ENCODE data around the gene TMPRSS7. TPM values are rescaled to one million over a fixed set of nuclear protein-coding genes. Genes with fewer than 3 reads are reported as not detected.

The TMPRSS7 gene
- total and polyA plus RNA-seq, 2 of the 8 experiments (the other 6 are each of a cell fraction or from before 2014, with no cell fraction given): not detected

DNA sequence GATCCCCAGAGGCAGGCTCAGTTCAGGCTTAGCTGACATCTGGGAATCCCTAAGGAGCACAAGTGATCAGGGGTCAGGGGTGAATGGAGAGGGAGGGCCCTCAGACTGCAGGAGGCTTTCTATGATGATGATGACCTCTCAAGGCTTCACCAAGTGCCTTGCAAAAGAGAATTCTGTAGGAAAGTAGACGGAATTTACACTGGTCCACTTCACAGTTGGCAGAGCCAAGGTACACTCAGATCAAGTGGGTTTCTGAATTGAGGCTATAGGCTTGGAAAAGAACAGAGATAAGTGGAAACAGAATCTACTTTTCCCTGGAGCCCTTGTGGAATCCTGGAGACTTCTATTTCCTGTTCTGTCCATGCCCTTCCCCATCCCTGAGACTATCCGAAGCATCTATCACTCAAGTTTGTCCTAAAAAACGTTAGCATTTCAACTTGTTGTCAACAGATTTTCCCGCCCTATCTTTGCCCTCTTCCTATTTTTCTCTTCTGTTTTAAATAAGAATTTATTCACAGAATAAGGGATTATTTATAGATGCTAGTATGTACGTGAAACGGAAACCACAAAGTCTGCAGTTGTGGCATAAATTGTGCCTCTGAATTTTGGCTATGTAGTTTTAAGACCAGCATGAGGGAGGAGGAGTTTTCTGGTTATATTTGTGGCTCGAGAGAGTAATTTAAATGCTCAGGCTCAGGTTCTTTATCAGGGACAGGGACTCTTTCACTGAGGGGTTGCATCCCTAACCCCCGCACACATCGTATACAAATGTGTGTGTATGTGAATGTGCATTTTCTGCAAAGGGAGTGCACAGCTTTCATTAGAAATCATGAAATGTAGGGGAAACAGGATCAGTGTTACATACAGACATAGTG, 85.7 kb downstream of the TMPRSS7 start:
- DNase-seq (ENCODE audit: low read depth in 1 of 2, low spot score in 2 of 2) (no peak), FAIRE-seq (no peak)
- TF ChIP-seq KDM1A (IDR thresholded peaks at IDR 0.05; ENCODE audit: borderline replicate concordance, low read length) (no peak), CTBP2 (IDR thresholded peaks at IDR 0.05; ENCODE audit: borderline replicate concordance, insufficient read depth, insufficient read length, low read length) (no peak), JUND (IDR thresholded peaks at IDR 0.05; ENCODE audit: low read length) (no peak), TBP (IDR thresholded peaks at IDR 0.05; ENCODE audit: low read depth, low read length) (no peak), CBX8 (IDR thresholded peaks at IDR 0.05; ENCODE audit: borderline replicate concordance, low read depth, low read length) (no peak), CREB1 (IDR thresholded peaks at IDR 0.05) (no peak), ATF3 (IDR thresholded peaks at IDR 0.05; ENCODE audit: insufficient read depth, low read depth, low read length) (no peak), FOSL1 (IDR thresholded peaks at IDR 0.05; ENCODE audit: insufficient read depth, low read depth, low read length) (no peak), HDAC2 (IDR thresholded peaks at IDR 0.05; ENCODE audit: borderline replicate concordance in 1 of 2, low read depth in 2 of 2, low read length in 2 of 2) (no peak)
- no peak overlapping the region for H3K4me2 ChIP-seq (ENCODE audit: insufficient read depth in 1 of 2, low read depth in 2 of 2, low read length in 2 of 2)
- no peak overlapping the region for H2BK12ac ChIP-seq (ENCODE audit: low read depth, low read length)
- no peak overlapping the region for H3K4me3 ChIP-seq (ENCODE audit: extremely low read depth in 1 of 4, insufficient read depth in 2 of 4, low read depth in 3 of 4, low read length in 4 of 4)
- H4K5ac ChIP-seq (ENCODE audit: insufficient read length, low read depth, low read length): no peak overlapping the region
- H3K27me3 ChIP-seq (replicated peaks in 1 of 4; ENCODE audit: control insufficient read depth in 3 of 4, extremely low read depth in 1 of 4, insufficient read depth in 3 of 4, low read length in 3 of 4): no peaks in the 10 kb centered on the region
- H3K9me3 ChIP-seq (ENCODE audit: insufficient read depth in 2 of 2, low read depth in 1 of 2, low read length in 1 of 2): no peaks in the 10 kb centered on the region
- peaks cover 0 to 5% (median 2%) of the 10 kb centered on the region in 4 experiments; a peak in 4 of 8 replicates for H3K36me3 ChIP-seq (ENCODE audit: control insufficient read depth in 2 of 4, insufficient read depth in 4 of 4, low read length in 3 of 4)
- H4K20me1 ChIP-seq (replicated peaks in 1 of 2; ENCODE audit: control insufficient read depth in 1 of 2, insufficient read depth in 2 of 2, low read length in 2 of 2): no peaks in the 10 kb centered on the region
- no peak overlapping the region for H2BK20ac ChIP-seq (ENCODE audit: low read length)
- H4K91ac ChIP-seq (replicated peaks; ENCODE audit: insufficient read length, low read length): no peak overlapping the region
- no peaks in the 10 kb centered on the region for H3K79me2 ChIP-seq (ENCODE audit: control insufficient read depth in 1 of 2, insufficient read depth in 2 of 2, low read length in 2 of 2)
- 89% methylated on average over 9 of the region's 9 CpGs; no CpG with 5 or more reads in 1 of the 2 experiments for WGBS, 2 experiments (ENCODE audit: extremely low coverage in 1 of 2, insufficient coverage in 1 of 2, insufficient read length in 1 of 2, insufficient replicate concordance in 2 of 2, low coverage in 1 of 2, low lambda C conversion rate in 2 of 2, missing lambda C conversion rate in 1 of 2)
- H3K4ac ChIP-seq (replicated peaks; ENCODE audit: insufficient read length, low read depth, low read length): no peak overlapping the region
- H4K8ac ChIP-seq (ENCODE audit: extremely low read depth, insufficient read depth, low read length): no peak overlapping the region
- H2AFZ ChIP-seq (ENCODE audit: low read length): no peak overlapping the region
- no peak overlapping the region for H3K27ac ChIP-seq (ENCODE audit: low read depth, low read length)
- CTCF ChIA-PET (ENCODE audit: partially characterized antibody): interaction anchor here (1.1 kb wide), 1 partner anchor 174 kb away, joined by 3 read pairs; the partner anchor contains the start of gene SLC9C1
- no peak overlapping the region for H3K23ac ChIP-seq (ENCODE audit: insufficient read length)
- no peaks in the 10 kb centered on the region for H3K79me1 ChIP-seq (ENCODE audit: low read depth, low read length)
- no peak overlapping the region for H3K56ac ChIP-seq (replicated peaks; ENCODE audit: insufficient read length, low read depth, low read length)
- no peak overlapping the region for H3K18ac ChIP-seq (ENCODE audit: extremely low read depth, low read length)
- H2BK120ac ChIP-seq (replicated peaks; ENCODE audit: low read depth, low read length): no peak overlapping the region
- POLR2A ChIA-PET (ENCODE audit: partially characterized antibody): interaction anchor here (0.6 kb wide), 1 partner anchor 20 kb away, joined by 3 read pairs; no protein-coding TSS in a partner anchor
- H2BK5ac ChIP-seq (ENCODE audit: low read depth, low read length): no peak overlapping the region
- H3K4me1 ChIP-seq (replicated peaks in 1 of 4; ENCODE audit: control insufficient read depth in 3 of 4, insufficient read depth in 4 of 4, low read length in 3 of 4): peaks cover 0 to 8% (median 2%) of the 10 kb centered on the region in 4 experiments; a peak in 2 of 7 replicates
- no peak overlapping the region for H2BK15ac ChIP-seq (ENCODE audit: low read length)
- no peak overlapping the region for H3K9ac ChIP-seq (replicated peaks in 1 of 4; ENCODE audit: extremely low read depth in 1 of 4, low read depth in 3 of 4, low read length in 3 of 4)
- H3K23me2 ChIP-seq (ENCODE audit: low read depth, low read length): no peaks in the 10 kb centered on the region
- no peak overlapping the region for H3K14ac ChIP-seq (ENCODE audit: insufficient read length)
- no peak overlapping the region for H2AK5ac ChIP-seq (ENCODE audit: low read depth, low read length)
